Cardiac muscle cell (in vitro differentiated cells and primary cell): ENCODE data around the gene MIA2. TPM values are rescaled to one million over a fixed set of nuclear protein-coding genes. Genes with fewer than 3 reads are reported as not detected.

ENCODE experiments used
- DNase-seq, 2 donors: peaks; one replicate each; pipeline versions ENCODE4 v3.0.0 to v3.0.0-alpha.2; 2010 to 2017; ENCODE audit warnings: low read depth in 1 of 2, low spot score in 1 of 2
- H3K27ac ChIP-seq: fragments of 200-600 bp; sonication (generic); 2 replicates; pipeline ENCODE4 v1.5.1; 2016
- H3K27me3 ChIP-seq: fragments of 200-600 bp; sonication (generic); 2 replicates; pipeline ENCODE4 v1.6.0; 2016; ENCODE audit warnings: control low read depth
- H3K36me3 ChIP-seq: fragments of 200-600 bp; sonication (generic); 2 replicates; pipeline ENCODE4 v1.5.1; 2016; ENCODE audit warnings: control low read depth
- H3K4me1 ChIP-seq: fragments of 200-600 bp; sonication (generic); 2 replicates; pipeline ENCODE4 v1.8.1; 2017; ENCODE audit warnings: low read depth, mild to moderate bottlenecking, mixed run types
- H3K4me3 ChIP-seq: fragments of 200-600 bp; sonication (generic); 2 replicates; pipeline ENCODE4 v1.5.1; 2016; ENCODE audit warnings: mild to moderate bottlenecking
- H3K9me3 ChIP-seq: fragments of 200-600 bp; sonication (generic); 2 replicates; pipeline ENCODE4 v1.5.1; 2017; ENCODE audit warnings: low read depth, mild to moderate bottlenecking, control low read depth
- polyA plus RNA-seq: library from polyadenylated mRNA; unstranded; fragments of >200 nt; fragmentation: Nextera tagmentation; extraction: Ambion mirVana; gene quantifications from 2 replicates; pipeline ENCODE4 v1.2.1, GENCODE V29; 2016
- total RNA-seq: library from RNA; depleted of rRNA; stranded (reverse); fragments of >200 nt; gene quantifications from 2 replicates; pipeline ENCODE4 v1.2.3, GENCODE V29; 2016
- TF ChIP-seq, protein P1 (sequence below): IDR thresholded peaks from 2 replicates; pipeline ENCODE4 v1.5.1; 2012; ENCODE audit warnings: low read depth, mild to moderate bottlenecking, low read length

The MIA2 gene
- total and polyA plus RNA-seq, 2 experiments from 2014 or later = 14.4 to 20.6 TPM

DNA sequence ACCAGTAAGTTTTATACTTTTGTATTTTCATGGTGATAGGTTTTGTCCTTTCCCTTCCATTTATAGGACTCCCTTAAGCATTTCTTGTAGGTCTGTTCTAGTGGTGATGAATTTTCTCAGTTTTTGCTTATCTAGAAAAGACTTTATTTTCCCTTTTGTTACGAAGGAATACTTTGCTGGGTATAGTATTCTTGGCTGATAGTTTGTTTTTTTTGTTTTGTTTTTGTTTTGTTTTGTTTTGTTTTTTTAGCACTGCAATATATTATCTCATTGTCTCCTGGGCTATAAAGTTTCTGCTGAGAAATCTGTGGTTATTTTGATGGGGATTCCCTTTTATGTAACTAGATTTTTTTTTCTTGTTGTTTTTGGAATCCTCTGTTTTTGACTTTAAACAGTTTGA is 130.8 kb downstream of the MIA2 start:
- Histone ChIP-seq H3K4me1 (peaks cover 21% of the 10 kb centered on the region), H3K9me3 (no peaks in the 10 kb centered on the region), H3K36me3 (no peaks in the 10 kb centered on the region), H3K27ac (no peak overlapping the region), H3K4me3 (no peak overlapping the region), H3K27me3 (no peaks in the 10 kb centered on the region)
- TF ChIP-seq, protein P1, sequence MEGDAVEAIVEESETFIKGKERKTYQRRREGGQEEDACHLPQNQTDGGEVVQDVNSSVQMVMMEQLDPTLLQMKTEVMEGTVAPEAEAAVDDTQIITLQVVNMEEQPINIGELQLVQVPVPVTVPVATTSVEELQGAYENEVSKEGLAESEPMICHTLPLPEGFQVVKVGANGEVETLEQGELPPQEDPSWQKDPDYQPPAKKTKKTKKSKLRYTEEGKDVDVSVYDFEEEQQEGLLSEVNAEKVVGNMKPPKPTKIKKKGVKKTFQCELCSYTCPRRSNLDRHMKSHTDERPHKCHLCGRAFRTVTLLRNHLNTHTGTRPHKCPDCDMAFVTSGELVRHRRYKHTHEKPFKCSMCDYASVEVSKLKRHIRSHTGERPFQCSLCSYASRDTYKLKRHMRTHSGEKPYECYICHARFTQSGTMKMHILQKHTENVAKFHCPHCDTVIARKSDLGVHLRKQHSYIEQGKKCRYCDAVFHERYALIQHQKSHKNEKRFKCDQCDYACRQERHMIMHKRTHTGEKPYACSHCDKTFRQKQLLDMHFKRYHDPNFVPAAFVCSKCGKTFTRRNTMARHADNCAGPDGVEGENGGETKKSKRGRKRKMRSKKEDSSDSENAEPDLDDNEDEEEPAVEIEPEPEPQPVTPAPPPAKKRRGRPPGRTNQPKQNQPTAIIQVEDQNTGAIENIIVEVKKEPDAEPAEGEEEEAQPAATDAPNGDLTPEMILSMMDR = no peak
- DNase-seq = no peak

DNA sequence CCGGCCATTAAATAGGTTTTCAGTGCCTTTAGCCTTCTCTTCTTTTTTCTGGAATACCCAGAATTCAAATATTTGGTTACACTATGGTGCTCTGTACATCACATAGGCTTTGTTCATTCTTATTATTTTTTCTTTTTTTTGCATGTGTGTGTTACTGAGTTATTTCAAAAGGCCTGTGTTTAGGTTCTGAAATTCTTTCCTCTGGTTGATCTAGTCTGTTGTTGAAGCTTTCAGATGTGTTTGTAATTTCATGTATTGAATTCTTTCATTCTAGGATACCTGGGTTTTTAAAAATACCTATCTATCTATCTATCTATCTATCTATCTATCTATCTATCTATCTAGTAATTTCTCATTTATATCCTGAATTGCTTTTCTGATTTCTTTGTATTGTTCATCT is 131.6 kb downstream of the MIA2 start:
- Histone ChIP-seq H3K36me3 (no peaks in the 10 kb centered on the region), H3K27ac (no peak overlapping the region), H3K27me3 (no peaks in the 10 kb centered on the region), H3K4me3 (no peak overlapping the region), H3K4me1 (peaks cover 21% of the 10 kb centered on the region), H3K9me3 (no peaks in the 10 kb centered on the region)
- TF ChIP-seq, protein P1 = no peak
- DNase-seq = no peak

DNA sequence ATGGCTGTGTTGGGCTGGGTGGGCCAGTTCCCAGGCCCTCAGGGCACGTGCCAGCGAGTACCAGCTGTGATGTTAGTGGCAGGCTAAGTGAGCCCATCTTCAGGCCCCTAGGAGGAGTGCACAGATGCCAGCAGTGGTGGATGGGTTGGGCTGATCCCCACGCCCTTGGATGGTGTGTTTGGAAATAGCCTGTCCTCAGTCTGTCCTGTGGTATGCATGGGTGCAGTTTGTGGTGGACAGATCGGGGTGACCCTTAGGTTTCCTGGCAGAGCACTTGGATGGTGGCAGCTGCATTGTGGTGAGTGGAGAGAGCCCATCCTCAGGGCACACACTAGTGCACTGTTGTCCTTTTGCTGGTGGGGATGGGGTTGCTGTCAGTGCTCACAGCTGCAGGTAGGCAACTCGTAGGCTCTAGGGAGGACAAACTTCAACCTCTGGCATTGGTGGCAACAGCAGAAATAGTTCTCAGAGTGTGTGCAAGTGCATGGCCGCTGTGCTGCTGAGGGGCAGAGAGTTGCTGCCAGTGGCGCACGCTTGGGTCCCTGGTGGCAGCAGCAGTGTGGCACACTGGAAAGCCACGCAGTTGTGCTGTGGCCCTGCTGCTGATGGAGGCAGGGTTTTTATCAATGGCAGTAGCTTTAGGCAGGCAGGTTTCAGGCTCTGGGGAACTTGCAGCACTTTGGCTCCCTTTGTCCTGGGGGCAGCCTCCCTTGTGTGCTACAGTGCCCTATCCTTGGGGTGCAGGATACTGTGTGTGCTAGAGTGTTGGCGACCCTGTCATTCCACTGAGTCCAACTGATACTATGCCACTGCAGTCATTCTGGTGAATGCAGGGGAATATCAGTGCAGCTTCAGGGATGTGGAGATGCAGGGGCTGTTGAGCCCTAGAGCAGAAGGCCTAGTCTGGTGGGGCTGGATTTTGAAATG is 133.0 kb downstream of the MIA2 start:
- no peaks in the 10 kb centered on the region for H3K36me3 ChIP-seq
- no peaks in the 10 kb centered on the region for H3K27me3 ChIP-seq
- H3K4me1 ChIP-seq = peaks cover 21% of the 10 kb centered on the region
- peak overlapping the region; percentile 41 for H3K27ac ChIP-seq
- DNase-seq = no peak
- TF ChIP-seq, protein P1 = no peak
- no peaks in the 10 kb centered on the region for H3K9me3 ChIP-seq
- no peak overlapping the region for H3K4me3 ChIP-seq

DNA sequence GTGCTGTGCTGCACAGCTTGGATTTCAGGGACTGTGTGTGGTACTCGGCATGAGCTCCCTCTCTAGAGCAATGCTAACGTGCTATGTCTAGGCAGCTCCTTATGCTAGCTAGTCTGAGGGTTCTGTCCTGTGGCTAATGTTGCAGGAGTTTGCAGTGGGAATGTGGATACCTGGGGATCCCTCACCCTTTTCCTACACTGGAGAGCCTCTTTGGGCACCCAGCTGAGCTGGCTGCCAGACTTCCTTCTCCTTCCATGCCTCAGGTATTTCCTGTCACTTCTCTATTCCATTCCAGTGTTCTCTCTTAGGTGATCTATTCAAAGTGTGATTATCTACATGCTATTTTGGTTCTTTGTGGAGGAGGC is 133.7 kb downstream of the MIA2 start:
- H3K27ac ChIP-seq = peak overlapping the region; percentile 41

DNA sequence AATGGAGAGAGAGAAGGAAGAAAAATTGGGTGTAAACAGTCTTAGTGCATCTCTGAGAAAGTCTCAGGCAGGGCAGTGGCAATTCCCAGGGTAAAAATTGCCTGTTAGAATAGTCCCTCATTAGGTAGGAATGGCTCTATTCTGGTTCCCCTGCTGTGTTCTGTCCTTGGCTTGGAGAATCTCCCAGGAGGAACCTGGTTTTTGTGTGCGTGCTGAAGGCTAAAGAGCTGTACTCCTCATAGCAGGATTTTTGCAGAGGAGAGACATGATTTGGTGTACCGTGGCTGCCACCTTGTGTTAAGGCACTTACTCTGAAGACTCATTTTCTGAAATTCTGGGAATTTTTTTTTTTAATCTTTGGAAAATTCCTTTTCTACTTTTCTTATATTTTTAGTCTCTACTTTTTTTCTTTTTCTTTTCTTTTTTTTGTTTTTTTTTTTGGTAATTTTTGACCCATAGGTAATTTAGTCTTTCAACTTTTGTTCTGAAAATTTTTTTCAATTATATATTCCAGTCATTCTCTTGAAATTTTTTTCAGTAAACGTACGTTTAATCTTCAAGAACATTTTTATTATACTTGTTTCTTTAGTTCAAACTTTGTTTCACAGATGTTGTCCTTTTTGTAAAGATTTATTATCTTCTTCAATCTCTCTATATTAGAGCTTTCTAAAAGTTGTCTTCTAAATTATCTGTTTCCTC is 134.7 kb downstream of the MIA2 start:
- H3K36me3 ChIP-seq = no peaks in the 10 kb centered on the region
- peak overlapping the region; percentile 41 for H3K27ac ChIP-seq
- no peaks in the 10 kb centered on the region for H3K9me3 ChIP-seq
- H3K4me1 ChIP-seq = peaks cover 21% of the 10 kb centered on the region
- TF ChIP-seq, protein P1 = peak; percentile 59
- H3K4me3 ChIP-seq = no peak overlapping the region
- H3K27me3 ChIP-seq = no peaks in the 10 kb centered on the region
- DNase-seq = peak; percentile 81 to 84

More for the DNA sequence above, 133.7 kb downstream of the MIA2 start:
- Histone ChIP-seq H3K27me3 (no peaks in the 10 kb centered on the region), H3K9me3 (no peaks in the 10 kb centered on the region), H3K4me3 (no peak overlapping the region), H3K36me3 (no peaks in the 10 kb centered on the region), H3K4me1 (peaks cover 21% of the 10 kb centered on the region)
- DNase-seq = peak in 1 of 2 donors; percentile 13
- TF ChIP-seq, protein P1 = no peak
